ENCODE data around the gene ELK4.

DNA sequence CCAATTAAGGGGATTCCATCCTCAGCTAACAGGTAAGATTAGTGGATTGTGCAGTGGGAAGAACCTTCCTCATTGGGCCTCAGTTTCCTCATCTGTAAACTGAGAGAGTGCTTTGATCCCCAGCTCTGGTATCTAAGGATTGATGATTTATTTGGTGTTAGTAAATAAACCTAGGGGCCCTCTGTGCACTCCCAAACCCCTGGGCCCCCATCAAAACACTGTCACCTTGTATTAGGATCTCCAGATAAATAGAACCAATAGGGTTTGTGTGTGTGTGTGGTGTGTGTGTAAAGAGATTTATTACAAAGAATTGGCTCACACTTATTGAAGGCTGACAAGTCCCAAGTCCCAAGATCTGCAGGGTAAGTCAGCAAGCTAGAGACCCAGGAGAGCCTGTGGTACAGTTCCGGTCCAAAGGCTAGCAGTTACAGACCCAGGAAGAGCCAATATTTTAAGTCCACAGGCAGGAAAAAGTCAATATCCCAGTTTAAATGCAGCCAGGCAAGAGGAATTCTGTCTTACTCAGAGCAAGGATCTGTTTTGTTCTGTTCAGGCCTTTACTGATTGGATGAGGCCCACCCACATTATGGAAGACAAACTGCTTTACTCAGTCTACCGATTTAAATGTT lies 11.0 kb upstream of the ELK4 start:
- TF ChIP-seq, protein P1, sequence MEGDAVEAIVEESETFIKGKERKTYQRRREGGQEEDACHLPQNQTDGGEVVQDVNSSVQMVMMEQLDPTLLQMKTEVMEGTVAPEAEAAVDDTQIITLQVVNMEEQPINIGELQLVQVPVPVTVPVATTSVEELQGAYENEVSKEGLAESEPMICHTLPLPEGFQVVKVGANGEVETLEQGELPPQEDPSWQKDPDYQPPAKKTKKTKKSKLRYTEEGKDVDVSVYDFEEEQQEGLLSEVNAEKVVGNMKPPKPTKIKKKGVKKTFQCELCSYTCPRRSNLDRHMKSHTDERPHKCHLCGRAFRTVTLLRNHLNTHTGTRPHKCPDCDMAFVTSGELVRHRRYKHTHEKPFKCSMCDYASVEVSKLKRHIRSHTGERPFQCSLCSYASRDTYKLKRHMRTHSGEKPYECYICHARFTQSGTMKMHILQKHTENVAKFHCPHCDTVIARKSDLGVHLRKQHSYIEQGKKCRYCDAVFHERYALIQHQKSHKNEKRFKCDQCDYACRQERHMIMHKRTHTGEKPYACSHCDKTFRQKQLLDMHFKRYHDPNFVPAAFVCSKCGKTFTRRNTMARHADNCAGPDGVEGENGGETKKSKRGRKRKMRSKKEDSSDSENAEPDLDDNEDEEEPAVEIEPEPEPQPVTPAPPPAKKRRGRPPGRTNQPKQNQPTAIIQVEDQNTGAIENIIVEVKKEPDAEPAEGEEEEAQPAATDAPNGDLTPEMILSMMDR (IDR thresholded peaks at IDR 0.05), result no peak
- TF ChIP-seq MYBL2 (CRISPR knock-in tag; IDR thresholded peaks at IDR 0.05) (no peak), RELA (CRISPR knock-in tag; IDR thresholded peaks at IDR 0.05; ENCODE audit: borderline replicate concordance) (no peak), EMX1 (CRISPR knock-in tag; IDR thresholded peaks at IDR 0.05) (no peak), ZNF263 (CRISPR knock-in tag; IDR thresholded peaks at IDR 0.05; ENCODE audit: low read depth) (no peak), ESRRA (CRISPR knock-in tag; IDR thresholded peaks at IDR 0.05; ENCODE audit: borderline replicate concordance) (no peak), SP1 (CRISPR knock-in tag; conservative IDR thresholded peaks at IDR 0.05) (no peak), ATF1 (CRISPR knock-in tag; IDR thresholded peaks at IDR 0.05) (no peak), IRF2 (CRISPR knock-in tag; IDR thresholded peaks at IDR 0.05; ENCODE audit: borderline replicate concordance, low read depth) (no peak)
- TF ChIP-seq, protein P2, sequence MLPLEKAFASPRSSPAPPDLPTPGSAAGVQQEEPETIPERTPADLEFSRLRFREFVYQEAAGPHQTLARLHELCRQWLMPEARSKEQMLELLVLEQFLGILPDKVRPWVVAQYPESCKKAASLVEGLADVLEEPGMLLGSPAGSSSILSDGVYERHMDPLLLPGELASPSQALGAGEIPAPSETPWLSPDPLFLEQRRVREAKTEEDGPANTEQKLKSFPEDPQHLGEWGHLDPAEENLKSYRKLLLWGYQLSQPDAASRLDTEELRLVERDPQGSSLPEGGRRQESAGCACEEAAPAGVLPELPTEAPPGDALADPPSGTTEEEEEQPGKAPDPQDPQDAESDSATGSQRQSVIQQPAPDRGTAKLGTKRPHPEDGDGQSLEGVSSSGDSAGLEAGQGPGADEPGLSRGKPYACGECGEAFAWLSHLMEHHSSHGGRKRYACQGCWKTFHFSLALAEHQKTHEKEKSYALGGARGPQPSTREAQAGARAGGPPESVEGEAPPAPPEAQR (CRISPR knock-in tag; IDR thresholded peaks at IDR 0.05), result no peak
- TF ChIP-seq, protein P3, sequence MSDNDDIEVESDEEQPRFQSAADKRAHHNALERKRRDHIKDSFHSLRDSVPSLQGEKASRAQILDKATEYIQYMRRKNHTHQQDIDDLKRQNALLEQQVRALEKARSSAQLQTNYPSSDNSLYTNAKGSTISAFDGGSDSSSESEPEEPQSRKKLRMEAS (CRISPR knock-in tag; IDR thresholded peaks at IDR 0.05), result no peak
- TF ChIP-seq, protein P4, sequence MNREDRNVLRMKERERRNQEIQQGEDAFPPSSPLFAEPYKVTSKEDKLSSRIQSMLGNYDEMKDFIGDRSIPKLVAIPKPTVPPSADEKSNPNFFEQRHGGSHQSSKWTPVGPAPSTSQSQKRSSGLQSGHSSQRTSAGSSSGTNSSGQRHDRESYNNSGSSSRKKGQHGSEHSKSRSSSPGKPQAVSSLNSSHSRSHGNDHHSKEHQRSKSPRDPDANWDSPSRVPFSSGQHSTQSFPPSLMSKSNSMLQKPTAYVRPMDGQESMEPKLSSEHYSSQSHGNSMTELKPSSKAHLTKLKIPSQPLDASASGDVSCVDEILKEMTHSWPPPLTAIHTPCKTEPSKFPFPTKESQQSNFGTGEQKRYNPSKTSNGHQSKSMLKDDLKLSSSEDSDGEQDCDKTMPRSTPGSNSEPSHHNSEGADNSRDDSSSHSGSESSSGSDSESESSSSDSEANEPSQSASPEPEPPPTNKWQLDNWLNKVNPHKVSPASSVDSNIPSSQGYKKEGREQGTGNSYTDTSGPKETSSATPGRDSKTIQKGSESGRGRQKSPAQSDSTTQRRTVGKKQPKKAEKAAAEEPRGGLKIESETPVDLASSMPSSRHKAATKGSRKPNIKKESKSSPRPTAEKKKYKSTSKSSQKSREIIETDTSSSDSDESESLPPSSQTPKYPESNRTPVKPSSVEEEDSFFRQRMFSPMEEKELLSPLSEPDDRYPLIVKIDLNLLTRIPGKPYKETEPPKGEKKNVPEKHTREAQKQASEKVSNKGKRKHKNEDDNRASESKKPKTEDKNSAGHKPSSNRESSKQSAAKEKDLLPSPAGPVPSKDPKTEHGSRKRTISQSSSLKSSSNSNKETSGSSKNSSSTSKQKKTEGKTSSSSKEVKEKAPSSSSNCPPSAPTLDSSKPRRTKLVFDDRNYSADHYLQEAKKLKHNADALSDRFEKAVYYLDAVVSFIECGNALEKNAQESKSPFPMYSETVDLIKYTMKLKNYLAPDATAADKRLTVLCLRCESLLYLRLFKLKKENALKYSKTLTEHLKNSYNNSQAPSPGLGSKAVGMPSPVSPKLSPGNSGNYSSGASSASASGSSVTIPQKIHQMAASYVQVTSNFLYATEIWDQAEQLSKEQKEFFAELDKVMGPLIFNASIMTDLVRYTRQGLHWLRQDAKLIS (CRISPR knock-in tag; IDR thresholded peaks at IDR 0.05; ENCODE audit: borderline replicate concordance), result no peak
- TF ChIP-seq, protein P5, sequence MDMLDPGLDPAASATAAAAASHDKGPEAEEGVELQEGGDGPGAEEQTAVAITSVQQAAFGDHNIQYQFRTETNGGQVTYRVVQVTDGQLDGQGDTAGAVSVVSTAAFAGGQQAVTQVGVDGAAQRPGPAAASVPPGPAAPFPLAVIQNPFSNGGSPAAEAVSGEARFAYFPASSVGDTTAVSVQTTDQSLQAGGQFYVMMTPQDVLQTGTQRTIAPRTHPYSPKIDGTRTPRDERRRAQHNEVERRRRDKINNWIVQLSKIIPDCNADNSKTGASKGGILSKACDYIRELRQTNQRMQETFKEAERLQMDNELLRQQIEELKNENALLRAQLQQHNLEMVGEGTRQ (CRISPR knock-in tag; IDR thresholded peaks at IDR 0.05), result no peak
- TF ChIP-seq, protein P6, sequence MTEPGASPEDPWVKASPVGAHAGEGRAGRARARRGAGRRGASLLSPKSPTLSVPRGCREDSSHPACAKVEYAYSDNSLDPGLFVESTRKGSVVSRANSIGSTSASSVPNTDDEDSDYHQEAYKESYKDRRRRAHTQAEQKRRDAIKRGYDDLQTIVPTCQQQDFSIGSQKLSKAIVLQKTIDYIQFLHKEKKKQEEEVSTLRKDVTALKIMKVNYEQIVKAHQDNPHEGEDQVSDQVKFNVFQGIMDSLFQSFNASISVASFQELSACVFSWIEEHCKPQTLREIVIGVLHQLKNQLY (CRISPR knock-in tag; IDR thresholded peaks at IDR 0.05), result no peak

Data from WTC11 (cell line).